ENCODE data around the gene PPARGC1A. TPM values are rescaled to one million over a fixed set of nuclear protein-coding genes. Genes with fewer than 3 reads are reported as not detected.

The PPARGC1A gene
- total and polyA plus RNA-seq, 9 donors: 0.38 to 6.3 (median 2.2) TPM

DNA sequence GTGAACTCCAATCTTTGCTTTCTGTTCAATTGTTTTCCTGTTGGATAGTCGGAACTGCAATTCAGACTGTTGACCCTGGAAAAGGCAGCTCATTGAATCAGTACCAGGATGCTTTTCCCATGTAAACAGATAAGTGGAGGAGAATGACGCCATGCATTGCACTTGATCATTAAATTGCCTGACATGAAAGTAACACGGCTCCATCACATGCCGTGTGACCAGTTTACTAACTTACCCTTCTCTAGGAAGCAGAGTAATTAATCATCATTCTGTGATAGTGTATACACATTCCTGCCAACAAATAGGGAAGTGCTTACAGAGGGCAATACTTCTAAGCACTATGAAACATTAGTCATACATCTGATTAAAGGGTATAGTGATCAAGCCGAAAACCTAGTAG, 101.4 kb downstream of the PPARGC1A start:
- DNase-seq: no peak
- no peak overlapping the region for H3K27ac ChIP-seq
- H3K9me3 ChIP-seq: no peaks in the 10 kb centered on the region
- no peaks in the 10 kb centered on the region for H3K27me3 ChIP-seq
- intact Hi-C loops (cut with DNase I): no loop called here
- no peak overlapping the region for H3K4me3 ChIP-seq
- no peaks in the 10 kb centered on the region for H3K36me3 ChIP-seq
- no peak for TF ChIP-seq EP300 (IDR thresholded peaks at IDR 0.05)
- TF ChIP-seq, protein P1, sequence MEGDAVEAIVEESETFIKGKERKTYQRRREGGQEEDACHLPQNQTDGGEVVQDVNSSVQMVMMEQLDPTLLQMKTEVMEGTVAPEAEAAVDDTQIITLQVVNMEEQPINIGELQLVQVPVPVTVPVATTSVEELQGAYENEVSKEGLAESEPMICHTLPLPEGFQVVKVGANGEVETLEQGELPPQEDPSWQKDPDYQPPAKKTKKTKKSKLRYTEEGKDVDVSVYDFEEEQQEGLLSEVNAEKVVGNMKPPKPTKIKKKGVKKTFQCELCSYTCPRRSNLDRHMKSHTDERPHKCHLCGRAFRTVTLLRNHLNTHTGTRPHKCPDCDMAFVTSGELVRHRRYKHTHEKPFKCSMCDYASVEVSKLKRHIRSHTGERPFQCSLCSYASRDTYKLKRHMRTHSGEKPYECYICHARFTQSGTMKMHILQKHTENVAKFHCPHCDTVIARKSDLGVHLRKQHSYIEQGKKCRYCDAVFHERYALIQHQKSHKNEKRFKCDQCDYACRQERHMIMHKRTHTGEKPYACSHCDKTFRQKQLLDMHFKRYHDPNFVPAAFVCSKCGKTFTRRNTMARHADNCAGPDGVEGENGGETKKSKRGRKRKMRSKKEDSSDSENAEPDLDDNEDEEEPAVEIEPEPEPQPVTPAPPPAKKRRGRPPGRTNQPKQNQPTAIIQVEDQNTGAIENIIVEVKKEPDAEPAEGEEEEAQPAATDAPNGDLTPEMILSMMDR (IDR thresholded peaks at IDR 0.05): no peak
- no peak for TF ChIP-seq POLR2A (IDR thresholded peaks at IDR 0.05)
- no peaks in the 10 kb centered on the region for H3K4me1 ChIP-seq (ENCODE audit: insufficient read depth)
- 62 to 79% (median 62%) methylated on average over 5 of the region's 5 CpGs for WGBS, 3 donors

DNA sequence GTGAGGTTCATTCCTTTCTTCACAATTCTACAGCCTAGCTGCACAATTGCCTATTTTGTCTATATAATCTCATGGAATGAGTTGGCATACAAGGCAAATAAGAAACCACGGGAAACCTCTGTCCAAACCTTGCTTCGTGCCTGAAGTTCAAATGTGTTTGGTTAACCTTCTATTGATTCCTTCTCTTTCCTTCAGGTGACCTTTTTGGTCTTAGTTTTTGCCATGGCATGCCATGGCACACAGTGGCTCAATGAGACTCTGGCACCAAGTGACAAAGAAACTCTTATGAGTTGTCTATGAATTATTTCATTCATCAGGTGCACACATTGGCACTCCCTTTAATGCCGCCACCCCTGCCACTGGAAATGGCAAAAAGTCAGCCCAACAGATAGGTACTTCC, 101.8 kb downstream of the PPARGC1A start:
- Histone ChIP-seq H3K27ac (no peak overlapping the region), H3K4me3 (no peak overlapping the region), H3K27me3 (no peaks in the 10 kb centered on the region), H3K36me3 (no peaks in the 10 kb centered on the region), H3K4me1 (ENCODE audit: insufficient read depth) (no peaks in the 10 kb centered on the region), H3K9me3 (no peaks in the 10 kb centered on the region)
- no peak for TF ChIP-seq EP300 (IDR thresholded peaks at IDR 0.05)
- TF ChIP-seq POLR2A (IDR thresholded peaks at IDR 0.05): no peak
- TF ChIP-seq, protein P1 (IDR thresholded peaks at IDR 0.05): no peak
- WGBS, 3 donors: 91 to 94% (median 93%) methylated on average over 3 of the region's 3 CpGs
- intact Hi-C loops (cut with DNase I): no loop called here
- DNase-seq: no peak

DNA sequence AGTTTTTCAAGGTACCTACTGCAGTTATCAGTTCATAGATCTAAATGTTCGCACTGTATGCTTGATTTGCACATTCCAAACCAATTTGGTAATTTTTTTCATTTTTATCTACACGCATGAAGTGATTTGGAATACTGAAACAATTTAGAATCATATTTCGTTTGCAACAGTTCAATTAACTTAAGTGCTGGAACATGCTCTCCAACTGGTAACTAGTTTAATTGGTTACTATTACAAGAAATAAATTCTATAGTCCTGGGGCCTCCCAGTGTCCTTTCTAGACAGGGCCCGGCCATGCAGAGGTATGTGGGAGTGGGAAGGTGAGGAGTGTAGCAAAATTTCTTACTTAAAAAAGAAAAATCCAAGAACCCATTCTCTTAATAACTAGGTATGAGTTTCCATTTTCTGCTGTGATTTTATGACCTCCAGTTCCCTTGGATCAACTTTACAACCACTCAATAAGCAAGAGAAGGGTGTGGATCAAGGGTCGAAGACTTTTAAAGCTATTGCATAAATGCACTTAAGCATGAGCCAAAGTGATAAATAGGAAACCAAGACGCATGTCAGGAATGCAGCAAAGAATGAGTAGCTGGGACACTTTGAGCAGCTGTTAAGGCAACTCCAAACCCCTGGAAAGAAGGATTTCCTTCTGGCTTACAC, 106.9 kb downstream of the PPARGC1A start:
- Histone ChIP-seq H3K4me3 (no peak overlapping the region), H3K27me3 (no peaks in the 10 kb centered on the region), H3K9me3 (no peaks in the 10 kb centered on the region), H3K36me3 (no peaks in the 10 kb centered on the region), H3K4me1 (ENCODE audit: insufficient read depth) (no peaks in the 10 kb centered on the region), H3K27ac (no peak overlapping the region)
- TF ChIP-seq POLR2A (IDR thresholded peaks at IDR 0.05) (no peak), EP300 (IDR thresholded peaks at IDR 0.05) (no peak)
- TF ChIP-seq, protein P1 (IDR thresholded peaks at IDR 0.05): no peak
- intact Hi-C loops (cut with DNase I): no loop called here
- DNase-seq: no peak
- 58 to 65% (median 64%) methylated on average over 6 of the region's 6 CpGs for WGBS, 3 donors

DNA sequence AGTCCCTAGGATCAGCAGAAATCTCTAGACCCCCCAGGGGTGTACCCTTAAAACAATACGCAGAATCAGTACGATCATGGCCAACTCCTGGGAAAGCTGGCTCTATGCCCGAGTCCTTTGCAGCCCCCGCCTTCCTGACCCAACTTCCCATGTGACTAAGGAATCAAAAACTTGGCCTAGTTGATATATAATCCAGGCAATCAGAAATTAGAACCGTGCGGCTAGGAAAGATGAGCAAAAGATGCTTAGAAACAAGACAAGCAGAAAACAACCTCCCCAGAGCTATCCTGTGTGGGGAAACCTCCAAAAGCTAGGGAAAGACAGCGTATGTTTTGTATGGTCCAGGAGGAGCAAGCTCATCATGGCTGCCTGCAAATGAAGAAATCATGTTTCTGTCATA, 110.0 kb downstream of the PPARGC1A start:
- no peaks in the 10 kb centered on the region for H3K36me3 ChIP-seq
- intact Hi-C loops (cut with DNase I): no loop called here
- no peak overlapping the region for H3K4me3 ChIP-seq
- no peaks in the 10 kb centered on the region for H3K27me3 ChIP-seq
- H3K27ac ChIP-seq: no peak overlapping the region
- no peaks in the 10 kb centered on the region for H3K4me1 ChIP-seq (ENCODE audit: insufficient read depth)
- TF ChIP-seq, protein P1 (IDR thresholded peaks at IDR 0.05): no peak
- TF ChIP-seq POLR2A (IDR thresholded peaks at IDR 0.05) (no peak), EP300 (IDR thresholded peaks at IDR 0.05) (no peak)
- 69 to 84% (median 75%) methylated on average over 7 of the region's 7 CpGs for WGBS, 3 donors
- no peak for DNase-seq
- no peaks in the 10 kb centered on the region for H3K9me3 ChIP-seq

Data from ovary (tissue), 9 donors.